ENCODE results near the gene TIGD2.

TIGD2 gene

DNA sequence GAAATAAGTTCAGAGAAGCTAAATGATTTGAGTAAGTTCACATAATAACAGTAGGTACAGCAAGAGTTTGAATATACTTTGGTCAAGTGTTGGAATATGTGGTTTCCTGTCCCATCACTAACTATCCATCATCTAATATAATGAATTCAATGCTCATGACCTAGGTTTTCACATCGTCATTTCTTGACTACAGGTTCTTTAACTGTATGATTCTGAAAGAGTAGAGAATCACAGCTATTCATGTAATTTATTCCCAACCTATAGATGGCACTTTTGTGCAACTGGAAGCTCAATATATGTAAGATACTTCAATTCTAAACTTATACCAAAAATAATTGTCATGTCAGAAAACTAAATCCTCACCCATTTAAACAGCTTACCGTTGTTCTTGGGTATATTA, 53.1 kb downstream of the TIGD2 start:
- no peak for DNase-seq
